GM10248 (cell line): ENCODE measurements around the gene KCNK7.

Experiments used
- CTCF ChIA-PET: fragments of 300-600 bp; sonication (Branson Sonifier 250); formaldehyde crosslinking; extraction: SDS; loops from one replicate; lab custom pipeline; 2021; ENCODE audit warnings: antibody characterized with exemption; lab: Yijun Ruan, JAX
- POLR2A ChIA-PET: fragments of 350-650 bp; sonication (Branson Sonifier 250); formaldehyde crosslinking; extraction: SDS; loops from one replicate; lab custom pipeline; 2020; ENCODE audit warnings: antibody characterized with exemption; lab: Yijun Ruan, JAX
- DNase-seq: peaks from one replicate; pipeline ENCODE4 v3.0.0; 2012; ENCODE audit errors: extremely low spot score
- CTCF ChIP-seq: IDR thresholded peaks from 2 replicates; pipeline ENCODE4 v1.5.1; 2012; ENCODE audit warnings: mild to moderate bottlenecking, low read depth; ENCODE audit errors: extremely low read depth, missing control alignments, control extremely low read depth

KCNK7 gene

GRCh38 chr11:65630215-65630614, 34.6 kb upstream of the KCNK7 start:
- POLR2A ChIA-PET, result no interaction called here
- DNase-seq, result no peak
- TF ChIP-seq CTCF, result no peak
- CTCF ChIA-PET, result interaction anchor here (2.8 kb wide), 1 partner anchor 8 kb away, joined by 10 read pairs; the partner anchor contains the start of gene SIPA1

GRCh38 chr11:65629579-65629978, 34.0 kb upstream of the KCNK7 start:
- ChIA-PET POLR2A (no interaction called here), CTCF (interaction anchor here (1.4 to 2.8 kb wide), 2 partner anchors 9 to 13 kb away, joined by 5 to 10 read pairs; partner anchors contain the start of gene SIPA1)
- no peak for TF ChIP-seq CTCF
- DNase-seq, result no peak

- ChIA-PET CTCF (interaction anchor here (0.9 to 4.7 kb wide), 11 partner anchors 8 to 257 kb away, joined by 3 to 54 read pairs (median 8); partner anchors contain the start of genes AP5B1, KAT5 and SIPA1), POLR2A (no interaction called here)
- no peak for DNase-seq
- no peak for TF ChIP-seq CTCF
Observed at GRCh38 chr11:65627202-65627601, 31.6 kb upstream of the KCNK7 start.

GRCh38 chr11:65625628-65626342, 30.2 kb upstream of the KCNK7 start:
- POLR2A ChIA-PET, result interaction anchor here (0.6 kb wide), 1 partner anchor 11 kb away, joined by 3 read pairs; no protein-coding TSS in a partner anchor
- TF ChIP-seq CTCF, result peak; percentile 71
- DNase-seq, result peak; percentile 84
- CTCF ChIA-PET, result interaction anchor here (0.7 to 4.7 kb wide), 30 partner anchors 9 to 264 kb away, joined by 3 to 54 read pairs (median 4); partner anchors contain the start of genes AP5B1, CCDC85B, KAT5 and MUS81

GRCh38 chr11:65624931-65625627, 29.5 kb upstream of the KCNK7 start:
- CTCF ChIA-PET, result interaction anchor here (0.8 to 4.7 kb wide), 25 partner anchors 8 to 265 kb away, joined by 3 to 54 read pairs (median 4); partner anchors contain the start of genes AP5B1, CCDC85B, KAT5 and PCNX3
- no peak for TF ChIP-seq CTCF
- no peak for DNase-seq
- POLR2A ChIA-PET, result interaction anchor here (0.6 kb wide), 1 partner anchor 12 kb away, joined by 3 read pairs; no protein-coding TSS in a partner anchor
